Measurements from ENCODE around the gene ABL1. TPM values are rescaled to one million over a fixed set of nuclear protein-coding genes. Genes with fewer than 3 reads are reported as not detected.
A peak's percentile ranks its signal among the peaks of the same experiment; 100 is the strongest.

ABL1 gene
- total RNA-seq, 1 donor from 2014 or later: 113 TPM

GRCh38 chr9:130835441-130836298 lies 616 bp downstream of the ABL1 start:
- no peaks in the 10 kb centered on the region for H3K27me3 Mint-ChIP-seq
- H3K27ac Mint-ChIP-seq: peak overlapping the region; percentile 99
- H3K4me1 Mint-ChIP-seq (ENCODE audit: low read depth): peaks cover 48% of the 10 kb centered on the region
- peak overlapping the region; percentile 98 for H3K4me3 Mint-ChIP-seq (ENCODE audit: low read depth)
- H3K9me3 Mint-ChIP-seq (ENCODE audit: low read depth): no peaks in the 10 kb centered on the region
- peaks cover 2% of the 10 kb centered on the region for H3K36me3 Mint-ChIP-seq (ENCODE audit: insufficient read depth)
- DNase-seq (ENCODE audit: low spot score, unreplicated experiment): no peak
- no peak for TF ChIP-seq CTCF (IDR thresholded peaks at IDR 0.05; ENCODE audit: unreplicated experiment)

- no peak for DNase-seq (ENCODE audit: low spot score, unreplicated experiment)
- Mint-ChIP-seq H3K9me3 (ENCODE audit: low read depth) (no peaks in the 10 kb centered on the region), H3K4me1 (ENCODE audit: low read depth) (peaks cover 55% of the 10 kb centered on the region), H3K4me3 (ENCODE audit: low read depth) (peak overlapping the region; percentile 98), H3K27me3 (no peaks in the 10 kb centered on the region), H3K36me3 (ENCODE audit: insufficient read depth) (peaks cover 2% of the 10 kb centered on the region), H3K27ac (peak overlapping the region; percentile 96)
- TF ChIP-seq CTCF (IDR thresholded peaks at IDR 0.05; ENCODE audit: unreplicated experiment): no peak
Measured at GRCh38 chr9:130837002-130837511, 2.0 kb downstream of the ABL1 start.

- Mint-ChIP-seq H3K4me1 (ENCODE audit: low read depth) (peaks cover 60% of the 10 kb centered on the region), H3K36me3 (ENCODE audit: insufficient read depth) (peaks cover 2% of the 10 kb centered on the region), H3K4me3 (ENCODE audit: low read depth) (peak overlapping the region; percentile 98), H3K27ac (peak overlapping the region; percentile 96), H3K27me3 (no peaks in the 10 kb centered on the region), H3K9me3 (ENCODE audit: low read depth) (no peaks in the 10 kb centered on the region)
- no peak for TF ChIP-seq CTCF (IDR thresholded peaks at IDR 0.05; ENCODE audit: unreplicated experiment)
- DNase-seq (ENCODE audit: low spot score, unreplicated experiment): no peak
Measured at GRCh38 chr9:130837643-130838042, 2.6 kb downstream of the ABL1 start.

- Mint-ChIP-seq H3K27ac (peak overlapping the region; percentile 47), H3K4me3 (ENCODE audit: low read depth) (no peak overlapping the region), H3K4me1 (ENCODE audit: low read depth) (peaks cover 63% of the 10 kb centered on the region), H3K36me3 (ENCODE audit: insufficient read depth) (peaks cover 2% of the 10 kb centered on the region), H3K9me3 (ENCODE audit: low read depth) (no peaks in the 10 kb centered on the region), H3K27me3 (no peaks in the 10 kb centered on the region)
- no peak for DNase-seq (ENCODE audit: low spot score, unreplicated experiment)
- TF ChIP-seq CTCF (IDR thresholded peaks at IDR 0.05; ENCODE audit: unreplicated experiment): no peak
Measured at GRCh38 chr9:130839132-130840111, 4.4 kb downstream of the ABL1 start.

- Mint-ChIP-seq H3K9me3 (ENCODE audit: low read depth) (no peaks in the 10 kb centered on the region), H3K4me3 (ENCODE audit: low read depth) (no peak overlapping the region), H3K36me3 (ENCODE audit: insufficient read depth) (peaks cover 4% of the 10 kb centered on the region), H3K27me3 (no peaks in the 10 kb centered on the region), H3K4me1 (ENCODE audit: low read depth) (peaks cover 64% of the 10 kb centered on the region), H3K27ac (no peak overlapping the region)
- no peak for DNase-seq (ENCODE audit: low spot score, unreplicated experiment)
- no peak for TF ChIP-seq CTCF (IDR thresholded peaks at IDR 0.05; ENCODE audit: unreplicated experiment)
Measured at GRCh38 chr9:130842545-130842944, 7.5 kb downstream of the ABL1 start.
